CD4-positive, alpha-beta T cell treated with Interferon gamma for 1 hour (primary cell): ENCODE results near the gene RPL34.
A peak's percentile ranks its signal among the peaks of the same experiment; 100 is the strongest.

Experiments used
- DNase-seq: peaks from one replicate; pipeline ENCODE4 v3.0.0-alpha.2; 2020

Gene RPL34

GRCh38 chr4:108624263-108625056 lies 4.1 kb downstream of the RPL34 start:
- no peak for DNase-seq

GRCh38 chr4:108626056-108626455 lies 5.7 kb downstream of the RPL34 start:
- DNase-seq = no peak

- no peak for DNase-seq
Measured at GRCh38 chr4:108628411-108628810, 8.0 kb downstream of the RPL34 start.

- DNase-seq = no peak
Measured at GRCh38 chr4:108635070-108635655, 14.8 kb downstream of the RPL34 start.

GRCh38 chr4:108636246-108636645 lies 15.9 kb downstream of the RPL34 start:
- no peak for DNase-seq

GRCh38 chr4:108637856-108638255 lies 17.5 kb downstream of the RPL34 start:
- DNase-seq = no peak

GRCh38 chr4:108644237-108644636 lies 23.9 kb downstream of the RPL34 start:
- no peak for DNase-seq

- DNase-seq = no peak
Measured at GRCh38 chr4:108646706-108647105, 26.3 kb downstream of the RPL34 start.

GRCh38 chr4:108649863-108650211 lies 29.5 kb downstream of the RPL34 start:
- no peak for DNase-seq

GRCh38 chr4:108650212-108651013 lies 30.0 kb downstream of the RPL34 start, which contains the start of gene OSTC:
TSS of gene OSTC (plus strand) at chr4:108650599. CDS start at chr4:108650656, 57 bp downstream.
- peak; percentile 86 for DNase-seq

GRCh38 chr4:108651014-108651791 lies 30.8 kb downstream of the RPL34 start:
- DNase-seq = no peak

GRCh38 chr4:108662629-108663028 lies 42.3 kb downstream of the RPL34 start:
- no peak for DNase-seq

- no peak for DNase-seq
Measured at GRCh38 chr4:108674356-108674977, 54.1 kb downstream of the RPL34 start.
